ENCODE data around the gene CLDN7. TPM values are rescaled to one million over a fixed set of nuclear protein-coding genes. Genes with fewer than 3 reads are reported as not detected.

Gene CLDN7
- total RNA-seq, 2 experiments from 2014 or later, result 1.5 to 1.7 TPM

- Mint-ChIP-seq H3K4me1 (ENCODE audit: low read depth) (peaks cover 21% of the 10 kb centered on the region), H3K9me3 (no peaks in the 10 kb centered on the region), H3K27me3 (no peaks in the 10 kb centered on the region), H3K36me3 (ENCODE audit: low read depth) (peaks cover 45% of the 10 kb centered on the region), H3K27ac (no peak overlapping the region), H3K4me3 (no peak overlapping the region)
- CTCF ChIA-PET, result no interaction called here
- POLR2A ChIA-PET, result interaction anchor here (13.2 kb wide), 1 partner anchor 11 kb away, joined by 261 read pairs; the partner anchor contains the start of genes DVL2, GABARAP and PHF23
- intact Hi-C loops (cut with micrococcal nuclease), result no loop called here
- DNase-seq (no peak), ATAC-seq (no peak)
- TF ChIP-seq, protein P1, sequence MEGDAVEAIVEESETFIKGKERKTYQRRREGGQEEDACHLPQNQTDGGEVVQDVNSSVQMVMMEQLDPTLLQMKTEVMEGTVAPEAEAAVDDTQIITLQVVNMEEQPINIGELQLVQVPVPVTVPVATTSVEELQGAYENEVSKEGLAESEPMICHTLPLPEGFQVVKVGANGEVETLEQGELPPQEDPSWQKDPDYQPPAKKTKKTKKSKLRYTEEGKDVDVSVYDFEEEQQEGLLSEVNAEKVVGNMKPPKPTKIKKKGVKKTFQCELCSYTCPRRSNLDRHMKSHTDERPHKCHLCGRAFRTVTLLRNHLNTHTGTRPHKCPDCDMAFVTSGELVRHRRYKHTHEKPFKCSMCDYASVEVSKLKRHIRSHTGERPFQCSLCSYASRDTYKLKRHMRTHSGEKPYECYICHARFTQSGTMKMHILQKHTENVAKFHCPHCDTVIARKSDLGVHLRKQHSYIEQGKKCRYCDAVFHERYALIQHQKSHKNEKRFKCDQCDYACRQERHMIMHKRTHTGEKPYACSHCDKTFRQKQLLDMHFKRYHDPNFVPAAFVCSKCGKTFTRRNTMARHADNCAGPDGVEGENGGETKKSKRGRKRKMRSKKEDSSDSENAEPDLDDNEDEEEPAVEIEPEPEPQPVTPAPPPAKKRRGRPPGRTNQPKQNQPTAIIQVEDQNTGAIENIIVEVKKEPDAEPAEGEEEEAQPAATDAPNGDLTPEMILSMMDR (IDR thresholded peaks at IDR 0.05), result no peak
Observed at GRCh38 chr17:7225711-7226331, 36.5 kb downstream of the CLDN7 start.

DNA sequence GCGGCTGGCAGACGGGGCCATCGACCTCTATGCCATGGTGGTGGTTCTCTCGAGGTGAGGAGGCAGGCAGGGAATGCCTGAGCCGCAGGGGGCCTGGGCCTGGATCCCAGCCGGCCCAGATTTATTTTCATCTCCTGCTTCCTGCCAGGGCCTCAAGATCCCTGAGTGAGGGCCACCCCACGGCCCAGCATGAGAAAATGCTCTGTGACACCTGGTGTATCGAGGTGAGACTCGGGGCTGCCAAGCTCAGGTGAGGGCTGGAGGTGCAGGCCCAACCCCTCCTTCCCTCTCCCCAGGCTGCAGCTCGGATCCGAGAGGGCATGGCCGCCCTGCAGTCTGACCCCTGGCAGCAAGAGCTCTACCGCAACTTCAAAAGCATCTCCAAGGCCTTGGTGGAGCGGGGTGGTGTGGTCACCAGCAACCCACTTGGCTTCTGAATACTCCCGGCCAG is 37.6 kb downstream of the CLDN7 start:
- ChIA-PET CTCF (no interaction called here), POLR2A (interaction anchor here (2.1 to 13.2 kb wide), 2 partner anchors 12 to 84 kb away, joined by 4 to 261 read pairs; partner anchors contain the start of genes DVL2, GABARAP and PHF23)
- Mint-ChIP-seq H3K27me3 (no peaks in the 10 kb centered on the region), H3K27ac (no peak overlapping the region), H3K9me3 (no peaks in the 10 kb centered on the region), H3K4me1 (ENCODE audit: low read depth) (peaks cover 26% of the 10 kb centered on the region), H3K36me3 (ENCODE audit: low read depth) (peaks cover 49% of the 10 kb centered on the region), H3K4me3 (no peak overlapping the region)
- DNase-seq (no peak), ATAC-seq (no peak)
- TF ChIP-seq, protein P1 (IDR thresholded peaks at IDR 0.05), result no peak
- intact Hi-C loops (cut with micrococcal nuclease), result no loop called here

DNA sequence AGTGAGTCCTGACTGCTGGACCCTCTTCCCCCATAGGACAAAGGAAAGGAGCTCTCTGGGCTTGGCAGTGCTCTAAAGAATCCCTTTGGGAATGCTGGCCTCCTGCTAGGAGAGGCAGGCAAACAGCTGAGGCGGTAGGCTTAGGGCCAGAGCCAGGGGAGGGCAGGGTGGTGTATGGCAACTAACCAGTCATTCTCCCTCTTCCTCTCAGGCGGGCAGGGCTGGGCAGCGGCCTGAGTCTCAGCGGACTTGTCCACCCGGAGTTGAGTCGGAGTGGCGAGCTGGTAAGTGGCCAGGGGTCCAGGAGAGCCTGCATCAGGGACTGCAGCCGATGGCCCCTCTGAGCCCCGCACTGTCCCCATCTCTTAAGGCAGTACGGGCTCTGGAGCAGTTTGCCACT is 38.2 kb downstream of the CLDN7 start:
- intact Hi-C loops (cut with micrococcal nuclease), result no loop called here
- Mint-ChIP-seq H3K4me1 (ENCODE audit: low read depth) (peaks cover 31% of the 10 kb centered on the region), H3K4me3 (no peak overlapping the region), H3K27ac (no peak overlapping the region), H3K36me3 (ENCODE audit: low read depth) (peaks cover 46% of the 10 kb centered on the region), H3K9me3 (no peaks in the 10 kb centered on the region), H3K27me3 (no peaks in the 10 kb centered on the region)
- TF ChIP-seq, protein P1 (IDR thresholded peaks at IDR 0.05), result no peak
- POLR2A ChIA-PET, result interaction anchor here (2.1 to 13.2 kb wide), 2 partner anchors 13 to 84 kb away, joined by 4 to 261 read pairs; partner anchors contain the start of genes DVL2, GABARAP and PHF23
- ATAC-seq, result no peak
- CTCF ChIA-PET, result interaction anchor here (1.4 kb wide), 1 partner anchor 72 kb away, joined by 6 read pairs; no protein-coding TSS in a partner anchor
- no peak for DNase-seq

GRCh38 chr17:7223375-7223774 is 38.9 kb downstream of the CLDN7 start:
- no peak overlapping the region for H3K4me3 Mint-ChIP-seq
- POLR2A ChIA-PET, result interaction anchor here (2.1 to 13.2 kb wide), 2 partner anchors 14 to 85 kb away, joined by 4 to 261 read pairs; partner anchors contain the start of genes DVL2, GABARAP and PHF23

More at GRCh38 chr17:7223375-7223774, 38.9 kb downstream of the CLDN7 start:
- ATAC-seq (no peak), DNase-seq (no peak)
- TF ChIP-seq, protein P1 (IDR thresholded peaks at IDR 0.05), result no peak
- H3K27me3 Mint-ChIP-seq, result no peaks in the 10 kb centered on the region
- CTCF ChIA-PET, result interaction anchor here (1.4 kb wide), 1 partner anchor 73 kb away, joined by 6 read pairs; no protein-coding TSS in a partner anchor
- H3K4me1 Mint-ChIP-seq (ENCODE audit: low read depth), result peaks cover 33% of the 10 kb centered on the region
- intact Hi-C loops (cut with micrococcal nuclease), result no loop called here
- H3K27ac Mint-ChIP-seq, result no peak overlapping the region
- no peaks in the 10 kb centered on the region for H3K9me3 Mint-ChIP-seq
- H3K36me3 Mint-ChIP-seq (ENCODE audit: low read depth), result peaks cover 41% of the 10 kb centered on the region
